Ectodermal cell (in vitro differentiated cells): ENCODE measurements around the gene PCA3.

ENCODE experiments used
- H3K27ac ChIP-seq: 2 replicates; pipeline ENCODE4 v1.7.0; 2013; ENCODE audit warnings: mild to moderate bottlenecking, low read depth, low read length; ENCODE audit not compliant: insufficient read depth, poor library complexity, severe bottlenecking
- H3K27me3 ChIP-seq: 2 replicates; pipeline ENCODE4 v1.7.0; 2013; ENCODE audit warnings: mild to moderate bottlenecking, low read length; ENCODE audit not compliant: insufficient read depth, control insufficient read depth, poor library complexity, severe bottlenecking
- H3K36me3 ChIP-seq: one replicate; pipeline ENCODE4 v1.7.0; 2013; ENCODE audit warnings: low read length; ENCODE audit not compliant: control insufficient read depth, insufficient read depth
- H3K4me1 ChIP-seq: one replicate; pipeline ENCODE4 v1.7.0; 2013; ENCODE audit warnings: low read length; ENCODE audit not compliant: control insufficient read depth, insufficient read depth
- H3K4me3 ChIP-seq: 2 replicates; pipeline ENCODE4 v1.7.0; 2013; ENCODE audit warnings: low read depth, low read length, control low read depth; ENCODE audit not compliant: insufficient read depth
- H3K9me3 ChIP-seq: 2 replicates; pipeline ENCODE4 v1.7.0; 2013; ENCODE audit warnings: mild to moderate bottlenecking, low read length, moderate library complexity; ENCODE audit not compliant: control insufficient read depth
- WGBS, 2 experiments: methylation state at CpG; one replicate each; pipeline ENCODE4 v1.1.7; 2013; ENCODE audit warnings: missing lambda C conversion rate in 2 of 2; 5-methylcytosine and 5-hydroxymethylcytosine counted together

PCA3 gene

DNA sequence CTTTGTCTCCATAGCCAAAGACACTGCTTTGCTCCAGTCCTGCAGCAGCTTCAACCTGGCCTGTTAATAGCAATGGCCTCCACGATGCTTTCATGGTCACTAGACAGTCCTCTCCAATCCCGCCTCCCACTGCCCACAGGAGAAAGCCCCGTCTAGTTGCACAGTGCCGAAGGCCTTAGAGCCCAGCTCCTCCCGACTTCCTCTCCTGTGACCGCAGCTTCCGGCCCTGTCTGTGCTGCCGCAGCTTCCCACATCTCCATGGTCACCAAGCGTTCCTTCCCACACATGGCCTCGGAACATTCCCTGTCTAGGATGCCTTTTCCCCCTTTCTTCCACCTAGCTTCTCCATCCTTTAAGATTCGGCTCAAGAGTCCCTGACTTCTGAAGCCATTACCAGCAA, 23.4 kb downstream of the PCA3 start:
- H3K4me3 ChIP-seq: no peak overlapping the region
- WGBS, 2 experiments: 92 to 95% methylated on average over 11 of the region's 11 CpGs
- H3K9me3 ChIP-seq: no peaks in the 10 kb centered on the region
- H3K27ac ChIP-seq: no peak overlapping the region
- no peaks in the 10 kb centered on the region for H3K36me3 ChIP-seq
- H3K27me3 ChIP-seq: no peaks in the 10 kb centered on the region
- no peaks in the 10 kb centered on the region for H3K4me1 ChIP-seq

GRCh38 chr9:76789840-76790239, 25.6 kb downstream of the PCA3 start:
- Histone ChIP-seq H3K27ac (no peak overlapping the region), H3K27me3 (no peaks in the 10 kb centered on the region), H3K4me3 (no peak overlapping the region), H3K4me1 (no peaks in the 10 kb centered on the region), H3K36me3 (no peaks in the 10 kb centered on the region), H3K9me3 (no peaks in the 10 kb centered on the region)
- WGBS, 2 experiments: 90 to 95% methylated on average over 1 of the region's 1 CpG

DNA sequence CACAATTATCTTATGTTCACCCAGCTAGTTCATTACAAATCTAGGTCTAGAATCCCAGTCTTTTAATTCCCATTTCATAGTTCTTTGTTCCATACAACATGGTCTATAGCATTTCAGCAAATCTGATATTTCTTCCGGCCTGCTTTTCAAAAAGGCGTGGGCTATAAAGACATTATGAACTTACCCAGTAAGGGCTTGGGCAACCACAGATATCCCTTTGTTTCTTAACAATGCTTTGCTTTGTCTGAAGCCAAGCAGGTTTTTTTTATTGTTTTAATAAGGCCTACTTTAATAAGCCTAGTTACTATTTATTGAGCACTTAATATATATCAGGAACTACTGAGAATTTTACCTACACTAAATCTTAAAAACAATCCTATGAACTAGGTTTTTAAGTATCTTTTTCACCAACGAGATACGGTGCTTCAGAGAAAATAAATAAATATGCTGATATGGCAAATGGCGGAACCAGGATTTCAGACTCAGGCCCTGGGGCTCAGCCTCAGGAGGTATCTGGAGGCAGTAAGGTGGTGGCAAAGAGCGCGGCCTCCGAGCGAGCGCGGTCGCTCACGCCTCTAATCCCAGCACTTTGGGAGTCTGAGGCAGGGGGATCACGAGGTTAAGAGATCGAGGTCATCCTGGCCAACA, 29.7 kb downstream of the PCA3 start:
- H3K4me3 ChIP-seq: no peak overlapping the region
- WGBS, 2 experiments: 86 to 88% methylated on average over 15 of the region's 15 CpGs
- no peaks in the 10 kb centered on the region for H3K9me3 ChIP-seq
- H3K36me3 ChIP-seq: no peaks in the 10 kb centered on the region
- H3K4me1 ChIP-seq: no peaks in the 10 kb centered on the region
- H3K27me3 ChIP-seq: no peaks in the 10 kb centered on the region
- no peak overlapping the region for H3K27ac ChIP-seq

DNA sequence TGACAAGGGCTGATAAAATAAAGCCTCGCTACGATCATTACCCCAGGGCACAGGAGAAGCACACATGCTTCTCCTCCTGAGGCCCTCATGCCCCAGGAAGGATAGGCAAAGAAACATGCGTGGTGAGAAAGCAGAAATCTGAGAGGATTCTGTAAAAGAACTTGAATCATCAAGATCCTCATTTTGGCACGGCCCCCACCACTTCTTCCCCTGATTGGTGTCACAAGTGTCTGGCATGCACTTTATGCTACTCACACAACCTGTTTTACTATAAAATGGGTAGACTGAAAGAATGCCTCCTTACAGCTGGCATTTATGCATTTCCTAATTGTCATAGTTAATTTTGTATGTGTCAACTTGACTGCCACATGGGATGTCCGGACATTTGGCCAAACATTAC, 32.1 kb downstream of the PCA3 start:
- H3K4me1 ChIP-seq: no peaks in the 10 kb centered on the region
- no peak overlapping the region for H3K4me3 ChIP-seq

DNA sequence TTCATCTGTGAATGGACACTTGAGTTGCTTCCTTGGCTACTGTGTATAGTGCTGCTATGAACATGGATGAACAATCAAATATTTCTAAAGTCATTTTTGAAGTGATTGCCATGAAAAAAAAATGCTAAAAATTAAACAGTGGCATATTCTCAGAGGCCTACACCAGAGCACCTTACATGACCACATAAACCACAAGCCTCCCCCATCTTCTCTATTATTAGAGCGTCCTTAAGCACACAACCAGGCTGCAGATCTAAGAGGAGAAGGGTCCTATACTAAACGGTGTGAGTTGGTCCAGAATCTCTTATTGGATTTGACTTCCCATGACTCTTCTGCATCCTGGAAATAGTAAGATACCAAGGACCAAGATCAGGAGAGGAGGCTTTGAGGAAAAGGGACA, 34.3 kb downstream of the PCA3 start:
- Histone ChIP-seq H3K27ac (no peak overlapping the region), H3K9me3 (no peaks in the 10 kb centered on the region), H3K36me3 (no peaks in the 10 kb centered on the region), H3K4me1 (no peaks in the 10 kb centered on the region), H3K4me3 (no peak overlapping the region), H3K27me3 (no peaks in the 10 kb centered on the region)
- 87 to 100% methylated on average over 2 of the region's 2 CpGs for WGBS, 2 experiments

More for the DNA sequence above, 32.1 kb downstream of the PCA3 start:
- Histone ChIP-seq H3K9me3 (no peaks in the 10 kb centered on the region), H3K36me3 (no peaks in the 10 kb centered on the region), H3K27ac (no peak overlapping the region), H3K27me3 (no peaks in the 10 kb centered on the region)
- 93 to 97% methylated on average over 5 of the region's 5 CpGs for WGBS, 2 experiments

- H3K4me3 ChIP-seq: no peak overlapping the region
- H3K27ac ChIP-seq: no peak overlapping the region
- no peaks in the 10 kb centered on the region for H3K27me3 ChIP-seq
- H3K36me3 ChIP-seq: no peaks in the 10 kb centered on the region
- no peaks in the 10 kb centered on the region for H3K9me3 ChIP-seq
- H3K4me1 ChIP-seq: no peaks in the 10 kb centered on the region
- WGBS, 2 experiments: 100% methylated on average over 1 of the region's 1 CpG
Observed at GRCh38 chr9:76799473-76799872, 35.2 kb downstream of the PCA3 start.

DNA sequence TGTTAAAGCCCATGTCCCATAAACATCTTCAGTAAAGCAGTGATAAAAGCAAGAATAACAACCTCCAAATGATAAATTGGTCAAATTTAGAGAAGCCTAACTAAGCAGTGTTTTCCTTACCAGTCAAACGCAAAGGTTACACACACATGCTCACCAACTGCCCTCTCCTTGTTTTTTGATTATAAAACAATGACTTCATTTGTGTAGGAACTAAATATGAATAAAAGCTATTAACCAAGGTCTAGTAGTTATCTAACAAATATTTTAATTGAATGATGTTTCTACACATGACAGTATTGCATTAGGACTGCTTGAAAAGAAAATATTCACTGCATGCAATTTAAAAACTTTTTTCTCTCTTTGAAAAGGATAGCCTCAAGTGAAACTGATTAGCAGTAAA, 36.7 kb downstream of the PCA3 start:
- H3K4me3 ChIP-seq: no peak overlapping the region
- H3K27ac ChIP-seq: no peak overlapping the region
- no peaks in the 10 kb centered on the region for H3K9me3 ChIP-seq
- no peaks in the 10 kb centered on the region for H3K4me1 ChIP-seq
- no peaks in the 10 kb centered on the region for H3K36me3 ChIP-seq
- no peaks in the 10 kb centered on the region for H3K27me3 ChIP-seq
- 100% methylated on average over 1 of the region's 1 CpG; no CpG with 5 or more reads in 1 of the 2 experiments for WGBS, 2 experiments

DNA sequence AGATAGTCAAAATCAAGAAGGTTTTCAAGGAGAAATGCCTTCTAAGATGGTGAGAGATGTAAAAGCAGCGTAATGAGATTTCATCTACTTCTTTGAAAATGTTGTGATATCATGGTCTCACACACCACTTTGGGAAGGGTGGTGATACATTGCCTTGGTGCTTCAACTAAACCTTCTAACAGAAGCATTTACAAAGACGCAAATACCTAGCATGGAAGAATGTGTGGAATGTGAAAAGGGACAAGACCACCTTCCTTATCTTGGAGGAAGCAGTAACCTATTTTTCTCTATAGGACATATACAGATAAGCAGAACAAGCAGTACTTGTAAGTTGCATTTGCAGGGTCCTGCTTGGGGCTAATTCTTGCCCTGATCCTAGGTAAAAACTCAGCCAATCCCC, 38.8 kb downstream of the PCA3 start:
- H3K4me1 ChIP-seq: no peaks in the 10 kb centered on the region
- no peak overlapping the region for H3K27ac ChIP-seq
- no peaks in the 10 kb centered on the region for H3K36me3 ChIP-seq
- no peaks in the 10 kb centered on the region for H3K27me3 ChIP-seq
- H3K9me3 ChIP-seq: no peaks in the 10 kb centered on the region
- 71 to 87% methylated on average over 2 of the region's 2 CpGs for WGBS, 2 experiments
- H3K4me3 ChIP-seq: no peak overlapping the region

- Histone ChIP-seq H3K4me1 (no peaks in the 10 kb centered on the region), H3K9me3 (no peaks in the 10 kb centered on the region), H3K27me3 (no peaks in the 10 kb centered on the region), H3K36me3 (no peaks in the 10 kb centered on the region), H3K27ac (no peak overlapping the region), H3K4me3 (no peak overlapping the region)
- WGBS, 2 experiments: 90 to 94% methylated on average over 7 of the region's 7 CpGs
Observed at GRCh38 chr9:76803762-76804161, 39.5 kb downstream of the PCA3 start.

DNA sequence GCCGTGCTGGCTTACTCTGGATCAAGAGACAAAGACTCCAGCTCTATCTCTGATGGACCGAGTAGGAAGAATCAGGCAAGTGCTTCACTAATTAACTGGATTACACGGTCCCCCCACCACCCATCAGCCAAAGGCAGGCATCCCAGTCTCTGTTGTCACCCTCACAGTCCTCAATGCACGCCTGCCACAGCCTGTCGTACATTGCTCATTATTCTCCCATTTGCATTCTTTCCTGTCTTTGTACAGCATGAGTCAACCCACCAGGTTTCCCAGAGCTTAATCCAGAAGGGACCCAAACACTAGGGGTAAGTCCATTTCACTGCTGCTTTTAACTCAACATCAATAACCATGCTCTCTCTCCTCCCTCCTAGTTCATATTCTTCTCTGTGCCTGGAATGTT, 44.4 kb downstream of the PCA3 start:
- H3K27ac ChIP-seq: no peak overlapping the region
- no peaks in the 10 kb centered on the region for H3K27me3 ChIP-seq
- no peaks in the 10 kb centered on the region for H3K36me3 ChIP-seq
- H3K4me3 ChIP-seq: no peak overlapping the region
- no peaks in the 10 kb centered on the region for H3K4me1 ChIP-seq
- 78 to 86% methylated on average over 5 of the region's 5 CpGs for WGBS, 2 experiments
- no peaks in the 10 kb centered on the region for H3K9me3 ChIP-seq
